HepG2 (cell line): Measurements from ENCODE around the gene ABCD1. TPM values are rescaled to one million over a fixed set of nuclear protein-coding genes. Genes with fewer than 3 reads are reported as not detected.

Experiments used
- ATAC-seq: fragments of 200-7000 bp; cut with Tn5 transposase; 3 replicates; pipeline ENCODE4 v1.9.1; 2020; ENCODE audit warnings: mild to moderate bottlenecking, moderate library complexity
- BruUV-seq: library from RNA; stranded (reverse); fragments of 400-500 nt; replicated peaks from 2 replicates; lab custom pipeline; 2021; lab: Mats Ljungman, UMichigan
- CTCF ChIA-PET: fragments of 300-600 bp; formaldehyde crosslinking; extraction: SDS; loops from one replicate; lab custom pipeline; 2021; ENCODE audit warnings: low total read pairs, inconsistent platforms, low intra/inter-chr PET ratio; lab: Yijun Ruan, JAX
- POLR2A ChIA-PET: fragments of 350-600 bp; sonication (Branson Sonifier 250); formaldehyde crosslinking; loops from one replicate; lab custom pipeline; 2020; ENCODE audit warnings: antibody characterized with exemption, inconsistent platforms; lab: Yijun Ruan, JAX
- DNase-seq: peaks from one replicate; pipeline ENCODE4 v3.0.0-alpha.2; 2015; ENCODE audit warnings: low spot score
- FAIRE-seq: peaks from 3 replicates; lab custom pipeline; 2011; peaks lifted over from hg19 to GRCh38; lab: Jason Lieb, UNC
- H2AFZ ChIP-seq: one replicate; pipeline ENCODE4 v1.6.1; 2011; ENCODE audit warnings: low read length, inconsistent platforms
- H3K27ac ChIP-seq: fragments of 300-600 bp; 3 replicates; pipeline ENCODE4 v1.8.0; 2011; ENCODE audit warnings: mixed run types, mild to moderate bottlenecking, mixed read lengths, low read length, inconsistent platforms; ENCODE audit not compliant: insufficient read depth; ENCODE audit errors: extremely low read length
- H3K27me3 ChIP-seq, 2 experiments: fragments of 200-600 bp in 1 of 2; 2 replicates in 1 of 2; 3 replicates in 1 of 2; pipeline versions ENCODE4 v1.6.0 to v1.8.0; 2011; ENCODE audit warnings: low read length in 2 of 2, mild to moderate bottlenecking in 2 of 2, moderate library complexity in 2 of 2, inconsistent platforms in 1 of 2; ENCODE audit not compliant: insufficient read depth in 2 of 2, control insufficient read depth in 1 of 2
- H3K36me3 ChIP-seq, 2 experiments: fragments of 200-600 bp in 1 of 2; replicated peaks in 1 of 2; 2 replicates in 1 of 2; 3 replicates in 1 of 2; pipeline versions ENCODE4 v1.5.1 to v1.8.0; 2011; ENCODE audit warnings: low read length in 2 of 2, inconsistent platforms in 1 of 2; ENCODE audit not compliant: insufficient read depth in 2 of 2, control insufficient read depth in 1 of 2
- H3K4me1 ChIP-seq: 2 replicates; pipeline ENCODE4 v1.5.1; 2012; ENCODE audit warnings: low read length, inconsistent platforms; ENCODE audit not compliant: insufficient read depth
- H3K4me2 ChIP-seq: 2 replicates; pipeline ENCODE4 v1.6.0; 2011; ENCODE audit warnings: low read depth, low read length, inconsistent platforms
- H3K4me3 ChIP-seq, 3 experiments: fragments of 200-600 bp in 1 of 3; sonication (generic), shearing (Covaris generic) in 1 of 3; replicated peaks in 1 of 3; 2 replicates each; pipeline ENCODE4 v1.5.1; 2011 to 2016; ENCODE audit warnings: low read length in 3 of 3, inconsistent platforms in 2 of 3, low read depth in 2 of 3, mild to moderate bottlenecking in 2 of 3, control low read depth in 1 of 3, mixed read lengths in 1 of 3; ENCODE audit not compliant: insufficient read depth in 1 of 3
- H3K79me2 ChIP-seq: one replicate; pipeline ENCODE4 v1.6.1; 2011; ENCODE audit warnings: low read length, inconsistent platforms; ENCODE audit not compliant: insufficient read depth
- H3K9ac ChIP-seq: 2 replicates; pipeline ENCODE4 v1.6.0; 2011; ENCODE audit warnings: mild to moderate bottlenecking, low read depth, low read length, inconsistent platforms; ENCODE audit not compliant: insufficient read depth
- H3K9me3 ChIP-seq: 2 replicates; pipeline ENCODE4 v1.5.1; 2012; ENCODE audit warnings: mild to moderate bottlenecking, low read length
- H4K20me1 ChIP-seq: 2 replicates; pipeline ENCODE4 v1.6.0; 2011; ENCODE audit warnings: inconsistent platforms, mild to moderate bottlenecking, low read length, moderate library complexity; ENCODE audit not compliant: insufficient read depth
- DRAP1 ChIP-seq: IDR thresholded peaks from 2 replicates; pipeline ENCODE4 v1.6.1; 2016; ENCODE audit warnings: missing genetic modification reagents, missing compliant biosample characterization
- POLR2AphosphoS2 ChIP-seq: IDR thresholded peaks from 2 replicates; pipeline ENCODE4 v1.6.1; 2011; ENCODE audit warnings: low read depth, low read length, improper control_type of control experiment
- TP53 ChIP-seq: sonication (generic); formaldehyde crosslinking; conservative IDR thresholded peaks from 2 replicates; pipeline ENCODE4 v1.4.0; 2020; ENCODE audit warnings: missing genetic modification reagents
- ZFP82 ChIP-seq: sonication (generic); formaldehyde crosslinking; IDR thresholded peaks from 2 replicates; pipeline ENCODE4 v1.5.1; 2020; ENCODE audit warnings: mild to moderate bottlenecking, missing genetic modification reagents, borderline replicate concordance
- ZNF292 ChIP-seq: sonication (generic); formaldehyde crosslinking; IDR thresholded peaks from 2 replicates; pipeline ENCODE4 v1.8.1; 2022; ENCODE audit warnings: mild to moderate bottlenecking, low read depth, missing genetic modification reagents, borderline replicate concordance
- ZNF737 ChIP-seq: sonication (generic); formaldehyde crosslinking; IDR thresholded peaks from 2 replicates; pipeline ENCODE4 v1.5.0; 2020; ENCODE audit warnings: missing genetic modification reagents, mild to moderate bottlenecking, borderline replicate concordance
- ZNF772 ChIP-seq: sonication (generic); formaldehyde crosslinking; IDR thresholded peaks from 2 replicates; pipeline ENCODE4 v1.5.0; 2020; ENCODE audit warnings: mild to moderate bottlenecking, missing genetic modification reagents
- WGBS: methylation state at CpG from one replicate; pipeline ENCODE4 v1.1.6; 2017; ENCODE audit warnings: low lambda C conversion rate; 5-methylcytosine and 5-hydroxymethylcytosine counted together
- in situ Hi-C: cut with HindIII; loops from 2 replicates; pipeline ENCODE4 v1.10.0; 2017; ENCODE audit warnings: low pct_unique_long_range_greater_than_20kb; ENCODE audit not compliant: extremely low pct_ligation_motif_present
- intact Hi-C: fragments of 100-400 bp; cut with micrococcal nuclease; formaldehyde crosslinking; loops from one replicate; pipeline ENCODE4 v1.10.0; 2022; ENCODE audit not compliant: unreplicated experiment
- polyA plus RNA-seq, 8 experiments: library from polyadenylated mRNA; depleted of rRNA in 3 of 8; stranded (reverse) in 7 of 8; unstranded in 1 of 8; fragments of >200 nt; fragmentation: Illumina TruSeq in 4 of 8; extraction: Trizol in 4 of 8; gene quantifications; 2 replicates each; pipeline versions ENCODE4 v1.2.1 to v1.2.3, GENCODE V29; 2011 to 2016; ENCODE audit warnings: low read depth in 4 of 8, missing spikeins in 1 of 8, mixed read lengths in 1 of 8; ENCODE audit not compliant: insufficient read depth in 1 of 8
- total RNA-seq, 5 experiments: library from RNA; depleted of rRNA; stranded (reverse); fragments of >200 nt; fragmentation: Illumina TruSeq; extraction: Trizol; gene quantifications; 2 replicates each; pipeline ENCODE4 v1.2.3, GENCODE V29; 2016; ENCODE audit warnings: low read depth in 1 of 5

ABCD1 gene
- total and polyA plus RNA-seq, 2 of the 13 experiments (the other 11 are each of a cell fraction or from before 2014, with no cell fraction given): 11.4 to 15.9 TPM

GRCh38 chrX:153762626-153763173 lies 38.0 kb downstream of the ABCD1 start:
- 100% methylated on average over 1 of the region's 14 CpGs for WGBS
- no peaks in the 10 kb centered on the region for H4K20me1 ChIP-seq
- in situ Hi-C loops: no loop called here
- H3K4me1 ChIP-seq: peaks cover 37% of the 10 kb centered on the region
- no peak overlapping the region for H3K9ac ChIP-seq
- DNase-seq (no peak), FAIRE-seq (no peak)
- ChIA-PET POLR2A (interaction anchor here (1.1 to 2.9 kb wide), 4 partner anchors 32 to 165 kb away, joined by 3 to 15 read pairs (median 5); partner anchors contain the start of gene SLC6A8), CTCF (interaction anchor here (1.7 kb wide), 1 partner anchor 191 kb away, joined by 6 read pairs; no protein-coding TSS in a partner anchor)
- H3K36me3 ChIP-seq: no peaks in the 10 kb centered on the region
- H3K4me2 ChIP-seq: no peak overlapping the region
- H2AFZ ChIP-seq: no peak overlapping the region
- no peaks in the 10 kb centered on the region for H3K27me3 ChIP-seq
- H3K9me3 ChIP-seq: no peaks in the 10 kb centered on the region
- no peaks in the 10 kb centered on the region for H3K79me2 ChIP-seq
- no peak overlapping the region for H3K27ac ChIP-seq
- H3K4me3 ChIP-seq: no peak overlapping the region
- no peak for TF ChIP-seq POLR2AphosphoS2
- TF ChIP-seq ZNF737: no peak
- no peak for TF ChIP-seq ZNF772 (CRISPR knock-in tag)
- no peak for TF ChIP-seq ZNF292
- no peak for TF ChIP-seq ZFP82
- no peak for TF ChIP-seq DRAP1 (CRISPR knock-in tag)
- TF ChIP-seq TP53: no peak
- TF ChIP-seq, all 625 proteins: peak for 0
- intact Hi-C loops: loop anchor here (10.0 kb wide), 1 partner anchor 182 kb away; the partner anchor contains the start of gene RENBP
- no TSS peak for BruUV-seq
- ATAC-seq: no peak
